ENCODE data around the gene LMO1. TPM values are rescaled to one million over a fixed set of nuclear protein-coding genes. Genes with fewer than 3 reads are reported as not detected.

Gene LMO1
- total and polyA plus RNA-seq, 12 donors: 0.22 to 2.5 (median 1.2) TPM; not detected in 6

- WGBS, 4 donors: 80 to 93% (median 90%) methylated on average over 8 of the region's 8 CpGs
- Histone ChIP-seq H3K4me1 (replicated peaks in 1 of 2) (no peaks in the 10 kb centered on the region), H3K27ac (no peak overlapping the region), H3K36me3 (replicated peaks in 1 of 2) (no peaks in the 10 kb centered on the region), H3K27me3 (no peaks in the 10 kb centered on the region), H3K9me3 (replicated peaks in 1 of 3) (no peaks in the 10 kb centered on the region), H3K4me3 (no peak overlapping the region)
- intact Hi-C loops (cut with DNase I): no loop called here
- no peak for DNase-seq
- no peak for TF ChIP-seq POLR2A (IDR thresholded peaks at IDR 0.05)
- TF ChIP-seq CTCF (IDR thresholded peaks at IDR 0.05): no peak
Measured at GRCh38 chr11:8294251-8294935, 30.7 kb upstream of the LMO1 start.

GRCh38 chr11:8293171-8293570, 29.5 kb upstream of the LMO1 start:
- Histone ChIP-seq H3K36me3 (replicated peaks in 1 of 2) (no peaks in the 10 kb centered on the region), H3K27ac (no peak overlapping the region), H3K4me3 (no peak overlapping the region), H3K4me1 (replicated peaks in 1 of 2) (no peaks in the 10 kb centered on the region), H3K27me3 (no peaks in the 10 kb centered on the region), H3K9me3 (replicated peaks in 1 of 3) (no peaks in the 10 kb centered on the region)
- DNase-seq: no peak
- intact Hi-C loops (cut with DNase I): no loop called here
- WGBS, 4 donors: 84 to 96% (median 93%) methylated on average over 7 of the region's 7 CpGs
- TF ChIP-seq POLR2A (IDR thresholded peaks at IDR 0.05) (no peak), CTCF (IDR thresholded peaks at IDR 0.05) (no peak)

- Histone ChIP-seq H3K36me3 (replicated peaks in 1 of 2) (no peaks in the 10 kb centered on the region), H3K4me1 (replicated peaks in 1 of 2) (no peaks in the 10 kb centered on the region), H3K27ac (no peak overlapping the region), H3K4me3 (no peak overlapping the region), H3K27me3 (no peaks in the 10 kb centered on the region), H3K9me3 (replicated peaks in 1 of 3) (no peaks in the 10 kb centered on the region)
- TF ChIP-seq POLR2A (IDR thresholded peaks at IDR 0.05): no peak
- no peak for TF ChIP-seq CTCF (IDR thresholded peaks at IDR 0.05)
- no peak for DNase-seq
- intact Hi-C loops (cut with DNase I): no loop called here
- 88 to 100% (median 93%) methylated on average over 7 to 10 of the region's 10 CpGs for WGBS, 4 donors
Measured at GRCh38 chr11:8292351-8292750, 28.7 kb upstream of the LMO1 start.

- Histone ChIP-seq H3K9me3 (replicated peaks in 1 of 3) (no peaks in the 10 kb centered on the region), H3K4me1 (replicated peaks in 1 of 2) (no peaks in the 10 kb centered on the region), H3K27me3 (no peaks in the 10 kb centered on the region), H3K36me3 (replicated peaks in 1 of 2) (no peaks in the 10 kb centered on the region), H3K27ac (no peak overlapping the region), H3K4me3 (no peak overlapping the region)
- TF ChIP-seq CTCF (IDR thresholded peaks at IDR 0.05) (no peak), POLR2A (IDR thresholded peaks at IDR 0.05) (no peak)
- intact Hi-C loops (cut with DNase I): no loop called here
- 75 to 90% (median 87%) methylated on average over 2 to 11 of the region's 11 CpGs for WGBS, 4 donors
- peak in 2 of 7 donors; percentile 6 to 28 for DNase-seq
Measured at GRCh38 chr11:8291421-8292350, 28.0 kb upstream of the LMO1 start.
